PC-3 (cell line): Measurements from ENCODE around the gene LTB4R. TPM values are rescaled to one million over a fixed set of nuclear protein-coding genes. Genes with fewer than 3 reads are reported as not detected.
"Not testable (repeated sequence)": the region's sequence is repeated elsewhere in the genome, so short reads cannot be mapped to it uniquely, and the experiment has no call there.

Source experiments
- ATAC-seq: fragments of 200-7000 bp; cut with Tn5 transposase; 2 replicates; pipeline ENCODE4 v1.9.1; 2020; ENCODE audit warnings: mild to moderate bottlenecking, moderate library complexity
- BruUV-seq: library from RNA; stranded (reverse); fragments of 400-500 nt; replicated peaks from 2 replicates; lab custom pipeline; 2021; lab: Mats Ljungman, UMichigan
- CTCF ChIA-PET: fragments of 300-600 bp; sonication (Branson Sonifier 250); formaldehyde crosslinking; loops from one replicate; lab custom pipeline; 2022; ENCODE audit warnings: antibody characterized with exemption; lab: Charles Lee
- POLR2A ChIA-PET: fragments of 300-600 bp; sonication (Branson Sonifier 250); formaldehyde crosslinking; loops from one replicate; lab custom pipeline; 2022; ENCODE audit warnings: antibody characterized with exemption; ENCODE audit not compliant: unreplicated experiment; lab: Charles Lee
- DNase-seq: peaks from one replicate; pipeline ENCODE4 v3.0.0-alpha.2; 2015
- H2AFZ ChIP-seq: fragments of 300-600 bp; sonication (generic); 2 replicates; pipeline ENCODE4 v1.6.0; 2016; ENCODE audit warnings: antibody characterized with exemption, low read length
- H3F3A ChIP-seq: fragments of 300-600 bp; sonication (generic); one replicate; pipeline ENCODE4 v1.6.0; 2017; ENCODE audit warnings: antibody characterized with exemption, low read length, control low read depth, mild to moderate bottlenecking; ENCODE audit not compliant: unreplicated experiment
- H3K27ac ChIP-seq: fragments of 300-600 bp; sonication (generic); 2 replicates; pipeline ENCODE4 v1.5.1; 2016; ENCODE audit warnings: mild to moderate bottlenecking, low read length
- H3K27me3 ChIP-seq: fragments of 300-600 bp; sonication (generic); 2 replicates; pipeline ENCODE4 v1.6.1; 2016; ENCODE audit warnings: low read length, mixed read lengths
- H3K36me3 ChIP-seq: fragments of 300-600 bp; sonication (generic); 2 replicates; pipeline ENCODE4 v1.6.1; 2016; ENCODE audit warnings: low read depth, mixed run types, low read length, mixed read lengths
- H3K4me1 ChIP-seq: fragments of 300-600 bp; sonication (generic); 2 replicates; pipeline ENCODE4 v1.5.1; 2016; ENCODE audit warnings: low read length; ENCODE audit not compliant: insufficient read depth
- H3K4me2 ChIP-seq: fragments of 300-600 bp; sonication (generic); 2 replicates; pipeline ENCODE4 v1.6.0; 2016; ENCODE audit warnings: low read length
- H3K4me3 ChIP-seq: fragments of 300-600 bp; sonication (generic); 2 replicates; pipeline ENCODE4 v1.5.1; 2016; ENCODE audit warnings: mild to moderate bottlenecking, low read length, mixed read lengths
- H3K79me2 ChIP-seq: fragments of 300-600 bp; sonication (generic); 2 replicates; pipeline ENCODE4 v1.6.1; 2017; ENCODE audit warnings: low read length, mixed read lengths
- H3K9ac ChIP-seq: fragments of 300-600 bp; sonication (generic); 2 replicates; pipeline ENCODE4 v1.6.0; 2016; ENCODE audit warnings: mild to moderate bottlenecking, low read length
- H3K9me2 ChIP-seq: fragments of 300-600 bp; sonication (generic); replicated peaks from 2 replicates; pipeline ENCODE4 v1.6.1; 2016; ENCODE audit warnings: mixed run types, low read length, mixed read lengths
- H3K9me3 ChIP-seq: fragments of 300-600 bp; sonication (generic); 2 replicates; pipeline ENCODE4 v1.6.1; 2016; ENCODE audit warnings: low read length, mixed read lengths
- H4K20me1 ChIP-seq: fragments of 300-600 bp; sonication (generic); 2 replicates; pipeline ENCODE4 v1.6.1; 2016; ENCODE audit warnings: low read length, mixed read lengths
- EZH2 ChIP-seq: fragments of 300-600 bp; sonication (generic); IDR thresholded peaks from one replicate; pipeline ENCODE4 v1.6.1; 2017; ENCODE audit warnings: antibody characterized with exemption, mild to moderate bottlenecking, low read length; ENCODE audit not compliant: unreplicated experiment
- EZH2phosphoT487 ChIP-seq: fragments of 300-600 bp; sonication (generic); IDR thresholded peaks from 2 replicates; pipeline ENCODE4 v1.6.1; 2018; ENCODE audit warnings: mild to moderate bottlenecking, antibody characterized with exemption, low read length, borderline replicate concordance
- intact Hi-C: fragments of 100-400 bp; cut with micrococcal nuclease; formaldehyde crosslinking; loops from 2 replicates; pipeline ENCODE4 v1.9.0; 2023
- total RNA-seq: library from RNA; depleted of rRNA; stranded (reverse); fragments of >200 nt; gene quantifications from 2 replicates; pipeline ENCODE4 v1.2.3, GENCODE V29; 2014
- TF ChIP-seq, protein P1 (sequence below): fragments of 300-600 bp; sonication (generic); conservative IDR thresholded peaks from 2 replicates; pipeline ENCODE4 v1.5.1; 2017; ENCODE audit warnings: antibody characterized with exemption, low read depth, mild to moderate bottlenecking, low read length

LTB4R gene
- total RNA-seq, 1 experiment from 2014 or later: 11.6 TPM

DNA sequence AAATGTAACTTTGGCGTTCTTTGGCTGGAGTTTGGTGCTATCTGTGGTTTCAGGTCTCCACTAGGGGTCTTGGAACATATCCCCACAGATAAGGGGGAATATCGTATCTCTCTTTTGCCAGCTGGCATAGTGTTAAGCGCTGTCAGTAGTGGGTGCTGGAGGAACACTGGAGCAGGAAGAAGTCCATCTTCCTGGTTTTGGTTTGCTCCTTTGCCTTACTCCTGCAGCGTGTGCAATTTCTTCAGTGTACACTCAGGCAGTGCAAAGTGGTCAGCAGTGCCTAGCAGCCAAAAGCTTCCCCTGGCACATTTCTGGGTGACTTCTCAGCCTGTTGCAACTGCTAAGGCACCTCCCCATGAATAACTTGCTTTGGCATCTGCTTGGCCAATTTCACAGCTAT, 40.2 kb downstream of the LTB4R start:
- CTCF ChIA-PET: no interaction called here
- intact Hi-C loops: no loop called here
- peak; percentile 18 for DNase-seq
- Histone ChIP-seq H3K9me2 (no peaks in the 10 kb centered on the region), H3K9ac (no peak overlapping the region), H4K20me1 (no peaks in the 10 kb centered on the region), H3F3A (no peaks in the 10 kb centered on the region), H3K4me2 (no peak overlapping the region), H3K27ac (no peak overlapping the region), H3K79me2 (no peaks in the 10 kb centered on the region), H2AFZ (no peak overlapping the region), H3K27me3 (peaks cover 16% of the 10 kb centered on the region; the same call in 1 of the 2 replicates), H3K36me3 (no peaks in the 10 kb centered on the region), H3K4me1 (peaks cover 8% of the 10 kb centered on the region; the same call in 1 of the 2 replicates), H3K9me3 (no peaks in the 10 kb centered on the region), H3K4me3 (no peak overlapping the region)
- ATAC-seq: peak; percentile 27; the same call in 1 of the 2 replicates
- TF ChIP-seq EZH2 (no peak), EZH2phosphoT487 (no peak)
- TF ChIP-seq, protein P1, sequence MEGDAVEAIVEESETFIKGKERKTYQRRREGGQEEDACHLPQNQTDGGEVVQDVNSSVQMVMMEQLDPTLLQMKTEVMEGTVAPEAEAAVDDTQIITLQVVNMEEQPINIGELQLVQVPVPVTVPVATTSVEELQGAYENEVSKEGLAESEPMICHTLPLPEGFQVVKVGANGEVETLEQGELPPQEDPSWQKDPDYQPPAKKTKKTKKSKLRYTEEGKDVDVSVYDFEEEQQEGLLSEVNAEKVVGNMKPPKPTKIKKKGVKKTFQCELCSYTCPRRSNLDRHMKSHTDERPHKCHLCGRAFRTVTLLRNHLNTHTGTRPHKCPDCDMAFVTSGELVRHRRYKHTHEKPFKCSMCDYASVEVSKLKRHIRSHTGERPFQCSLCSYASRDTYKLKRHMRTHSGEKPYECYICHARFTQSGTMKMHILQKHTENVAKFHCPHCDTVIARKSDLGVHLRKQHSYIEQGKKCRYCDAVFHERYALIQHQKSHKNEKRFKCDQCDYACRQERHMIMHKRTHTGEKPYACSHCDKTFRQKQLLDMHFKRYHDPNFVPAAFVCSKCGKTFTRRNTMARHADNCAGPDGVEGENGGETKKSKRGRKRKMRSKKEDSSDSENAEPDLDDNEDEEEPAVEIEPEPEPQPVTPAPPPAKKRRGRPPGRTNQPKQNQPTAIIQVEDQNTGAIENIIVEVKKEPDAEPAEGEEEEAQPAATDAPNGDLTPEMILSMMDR: peak; percentile 20; the same call in 1 of the 2 replicates
- no TSS peak for BruUV-seq
- POLR2A ChIA-PET: no interaction called here

DNA sequence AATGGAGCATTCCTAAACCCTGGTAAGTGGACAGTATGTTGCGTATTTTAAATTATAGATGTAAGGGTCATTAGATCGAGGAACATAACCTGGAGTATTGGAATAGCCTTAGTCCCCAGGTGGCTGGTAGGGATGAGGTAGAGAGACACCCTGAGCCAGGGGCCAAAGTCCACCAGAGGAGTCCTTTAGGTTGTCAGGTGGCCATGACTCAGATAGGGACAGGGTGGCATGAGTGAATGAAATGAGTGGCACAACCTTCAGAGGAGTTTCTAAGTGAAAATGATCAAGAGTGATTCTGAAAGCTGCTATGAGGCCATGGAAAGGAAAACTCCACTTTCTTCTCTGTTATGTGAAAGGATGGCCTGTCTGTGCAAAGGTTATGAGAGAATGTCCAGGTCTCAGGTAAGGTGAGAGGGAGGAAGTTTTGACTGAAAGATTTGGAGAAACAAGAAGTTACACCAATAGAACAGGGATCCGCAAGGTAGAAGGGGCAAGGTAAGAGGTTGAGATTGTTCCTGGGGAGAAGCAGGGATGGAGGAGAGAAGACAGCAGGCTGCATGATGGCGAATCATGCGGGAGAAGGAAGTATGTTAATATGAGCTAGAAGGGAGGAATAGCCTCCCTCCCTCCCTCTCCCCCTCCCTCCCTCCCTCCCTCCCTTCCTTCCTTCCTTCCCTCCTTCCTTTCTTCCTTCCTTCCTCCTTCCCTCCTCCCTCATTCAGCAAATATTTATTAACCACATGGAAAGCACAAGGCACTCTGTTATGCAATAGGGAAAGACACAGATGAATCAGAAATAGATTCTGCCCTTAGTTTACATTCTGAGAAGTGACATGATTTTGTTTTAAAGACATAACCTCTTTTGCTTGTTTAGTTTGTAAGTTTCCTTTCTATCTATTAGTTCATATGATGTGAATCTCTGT, 42.5 kb downstream of the LTB4R start:
- peak; percentile 45 for DNase-seq
- no peaks in the 10 kb centered on the region for H3K36me3 ChIP-seq
- peak; percentile 38 for ATAC-seq
- no peak overlapping the region for H3K4me2 ChIP-seq
- no peaks in the 10 kb centered on the region for H3F3A ChIP-seq
- H4K20me1 ChIP-seq: no peaks in the 10 kb centered on the region
- BruUV-seq: no TSS peak
- POLR2A ChIA-PET: no interaction called here
- H3K27ac ChIP-seq: 0 out of 2 replicates have a peak overlapping the region, but pooled peaks have one; percentile 13
- no peak overlapping the region for H2AFZ ChIP-seq
- no peak overlapping the region for H3K9ac ChIP-seq
- no peaks in the 10 kb centered on the region for H3K79me2 ChIP-seq
- H3K9me3 ChIP-seq: no peaks in the 10 kb centered on the region
- intact Hi-C loops: no loop called here
- CTCF ChIA-PET: interaction anchor here (0.6 kb wide), 1 partner anchor 25 kb away, joined by 3 read pairs; no protein-coding TSS in a partner anchor
- peaks cover 8% of the 10 kb centered on the region; the same call in 1 of the 2 replicates for H3K4me1 ChIP-seq
- H3K27me3 ChIP-seq: peaks cover 13% of the 10 kb centered on the region; the same call in 1 of the 2 replicates
- TF ChIP-seq EZH2phosphoT487 (no peak), EZH2 (no peak)
- TF ChIP-seq, protein P1: no peak
- no peak overlapping the region for H3K4me3 ChIP-seq
- no peaks in the 10 kb centered on the region for H3K9me2 ChIP-seq

DNA sequence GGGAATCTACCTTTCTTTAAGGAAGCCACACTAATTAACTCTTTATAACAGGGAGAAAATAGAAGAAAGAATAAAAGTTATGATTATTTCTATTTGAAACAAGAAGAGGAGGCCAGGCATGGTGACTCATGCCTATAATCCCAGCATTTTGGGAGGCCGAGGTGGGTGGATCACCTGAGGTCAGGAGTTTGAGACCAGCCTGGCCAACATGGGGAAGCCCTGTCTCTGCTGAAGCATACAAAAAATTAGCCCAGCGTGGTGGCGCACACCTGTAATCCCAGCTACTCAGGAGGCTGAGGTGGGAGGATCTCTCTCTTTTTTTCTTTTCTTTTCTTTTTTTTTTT, 43.2 kb downstream of the LTB4R start:
- H3K79me2 ChIP-seq, H3K4me2 ChIP-seq, BruUV-seq, H4K20me1 ChIP-seq, H3K27me3 ChIP-seq, H3K4me3 ChIP-seq, H3K9me2 ChIP-seq, ATAC-seq, intact Hi-C loops, DNase-seq, H3K9ac ChIP-seq, H3K4me1 ChIP-seq, H3K9me3 ChIP-seq, H3F3A ChIP-seq, POLR2A ChIA-PET, H2AFZ ChIP-seq, H3K36me3 ChIP-seq: not testable (repeated sequence)
- CTCF ChIA-PET: interaction anchor here (0.6 kb wide), 1 partner anchor 25 kb away, joined by 3 read pairs; no protein-coding TSS in a partner anchor
- 0 out of 2 replicates have a peak overlapping the region, but pooled peaks have one; percentile 13 for H3K27ac ChIP-seq
